Heart left ventricle (tissue), 16 donors: ENCODE results near the gene COX7A2L. TPM values are rescaled to one million over a fixed set of nuclear protein-coding genes. Genes with fewer than 3 reads are reported as not detected.
"Not testable (repeated sequence)": the region's sequence is repeated elsewhere in the genome, so short reads cannot be mapped to it uniquely, and the experiment has no call there.

Source experiments
- ATAC-seq, 4 donors: fragments of 200-7000 bp; cut with Tn5 transposase; one replicate each; pipeline ENCODE4 v1.9.1; 2020 to 2022; ENCODE audit warnings: moderate library complexity in 4 of 4, mild to moderate bottlenecking in 3 of 4, moderate number of reproducible peaks in 1 of 4
- DNase-seq, 5 donors: peaks; one replicate each; pipeline ENCODE4 v3.0.0-alpha.2; 2020
- H3K27ac ChIP-seq, 12 donors: fragments of 200-600 bp; sonication (generic) in 4 of 12; one replicate each; pipeline versions ENCODE4 v1.5.0 to v1.8.0; 2016 to 2022; ENCODE audit warnings: mild to moderate bottlenecking in 2 of 12
- H3K27me3 ChIP-seq, 9 donors: fragments of 200-600 bp; sonication (generic) in 2 of 9; one replicate each; pipeline versions ENCODE4 v1.5.1 to v1.8.0; 2016 to 2022; ENCODE audit warnings: mild to moderate bottlenecking in 3 of 9
- H3K36me3 ChIP-seq, 9 donors: fragments of 200-600 bp; sonication (generic) in 2 of 9; one replicate each; pipeline versions ENCODE4 v1.5.0 to v1.8.0; 2018 to 2022; ENCODE audit warnings: mild to moderate bottlenecking in 2 of 9
- H3K4me1 ChIP-seq, 12 donors: fragments of 200-600 bp; sonication (generic) in 4 of 12; one replicate each; pipeline versions ENCODE4 v1.5.0 to v1.8.0; 2016 to 2022; ENCODE audit warnings: mild to moderate bottlenecking in 3 of 12
- H3K4me3 ChIP-seq, 12 donors: fragments of 200-600 bp; sonication (generic) in 4 of 12; one replicate each; pipeline versions ENCODE4 v1.5.0 to v1.8.0; 2017 to 2022; ENCODE audit warnings: mild to moderate bottlenecking in 9 of 12, moderate library complexity in 4 of 12
- H3K9me3 ChIP-seq, 12 donors: fragments of 200-600 bp; sonication (generic) in 4 of 12; one replicate each; pipeline versions ENCODE4 v1.5.0 to v1.8.0; 2016 to 2022; ENCODE audit warnings: mild to moderate bottlenecking in 1 of 12
- POLR2A ChIP-seq, 2 donors: fragments of 450-650 bp; IDR thresholded peaks; one replicate each; pipeline ENCODE4 v1.6.1; 2017; ENCODE audit warnings: antibody characterized with exemption in 2 of 2, mild to moderate bottlenecking in 2 of 2, moderate library complexity in 2 of 2
- WGBS, 4 donors: extraction: QIAGEN DNeasy Blood & Tissue Kit in 2 of 4; methylation state at CpG; one replicate each; pipeline versions ENCODE4 v1.1.5 to v1.1.7; 2013 to 2018; 5-methylcytosine and 5-hydroxymethylcytosine counted together
- intact Hi-C, 10 donors: fragments of 100-400 bp; cut with DNase I; formaldehyde crosslinking; loops; one replicate each; pipeline versions ENCODE4 v1.11.1 to v1.14.2; 2022
- polyA plus RNA-seq, 2 donors: library from polyadenylated mRNA; stranded (reverse); fragments of 200-250 nt; gene quantifications; one replicate each; pipeline ENCODE4 v1.2.3, GENCODE V29; 2013
- total RNA-seq, 9 donors: library from RNA; depleted of rRNA in 2 of 9; stranded (reverse); fragments of >200 nt in 2 of 9; fragmentation: NEBNext Ultra II Directional in 3 of 9; extraction: Animal tissue kit (Norgen Biotek cat#: 25700) in 3 of 9; gene quantifications; one replicate each; pipeline versions ENCODE4 v1.1.0 to v1.2.4, GENCODE V29; 2016 to 2023
- TF ChIP-seq, protein P1 (sequence below), 12 donors: fragments of 200-600 bp; sonication (generic) in 4 of 12; IDR thresholded peaks; one replicate each; pipeline versions ENCODE4 v1.5.0 to v1.8.0; 2018 to 2022; ENCODE audit warnings: antibody characterized with exemption in 12 of 12, mild to moderate bottlenecking in 5 of 12
- donor health status: ischemic (EF 13 %, LVEDD 7.1; RV severe dilation, severe dysfunction).
- donor health status: healthy with polysubstance abuse.
- donor health status: DM: no; HTN: yes; CAD: no.
- donor health status: DM: no; HTN: no; CAD: no.
- donor health status: ischemic (EF 25% LVEDD 6.9; RV normal size, moderate dysfunction).
- donor health status: ischemic (EF 25% LVEDD 5.7; RV mildly dilated, moderate dysfunction).
- donor health status: healthy.
- donor health status: DM: yes; HTN: yes; CAD: no.
- donor health status: ischemic (EF 35%, LVEDD 5.7; RV mildly dilated, moderate dysfunction).
- donor health status: nonischemic (EF 11% LVEDD 7.7; RV severe dilation, severe dysfunction).
- donor health status: DM: yes; HTN: yes; CAD: no.
- donor health status: PGD.
- donor health status: ischemic (EF 29% LVEDD 5.4; RV normal size, mild dysfunction).
- donor health status: nonischemic (EF 23%, LVEDD 6.1; RV moderate dilation, normal function).

Gene COX7A2L
- total and polyA plus RNA-seq, 11 donors, result 57.2 to 138 (median 105) TPM

DNA sequence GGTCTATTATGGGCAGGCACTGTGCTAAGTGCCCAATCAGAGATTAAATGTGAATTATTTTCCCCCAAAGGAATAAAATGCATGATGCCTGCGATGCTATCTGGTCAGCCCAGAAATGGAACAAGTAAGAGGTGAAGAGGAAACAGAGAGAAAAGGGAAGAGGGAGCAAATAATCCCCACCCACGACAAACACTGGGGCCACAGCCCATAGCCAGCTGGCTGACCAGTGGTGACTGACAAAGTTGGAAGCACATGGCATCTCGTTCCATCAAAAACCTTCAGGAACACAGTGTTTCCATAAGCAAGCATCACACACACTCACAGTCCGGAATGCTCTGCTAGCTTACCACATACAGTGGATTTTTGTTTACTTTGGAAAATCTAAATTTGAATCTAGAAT is 21.1 kb upstream of the COX7A2L start:
- TF ChIP-seq, protein P1, sequence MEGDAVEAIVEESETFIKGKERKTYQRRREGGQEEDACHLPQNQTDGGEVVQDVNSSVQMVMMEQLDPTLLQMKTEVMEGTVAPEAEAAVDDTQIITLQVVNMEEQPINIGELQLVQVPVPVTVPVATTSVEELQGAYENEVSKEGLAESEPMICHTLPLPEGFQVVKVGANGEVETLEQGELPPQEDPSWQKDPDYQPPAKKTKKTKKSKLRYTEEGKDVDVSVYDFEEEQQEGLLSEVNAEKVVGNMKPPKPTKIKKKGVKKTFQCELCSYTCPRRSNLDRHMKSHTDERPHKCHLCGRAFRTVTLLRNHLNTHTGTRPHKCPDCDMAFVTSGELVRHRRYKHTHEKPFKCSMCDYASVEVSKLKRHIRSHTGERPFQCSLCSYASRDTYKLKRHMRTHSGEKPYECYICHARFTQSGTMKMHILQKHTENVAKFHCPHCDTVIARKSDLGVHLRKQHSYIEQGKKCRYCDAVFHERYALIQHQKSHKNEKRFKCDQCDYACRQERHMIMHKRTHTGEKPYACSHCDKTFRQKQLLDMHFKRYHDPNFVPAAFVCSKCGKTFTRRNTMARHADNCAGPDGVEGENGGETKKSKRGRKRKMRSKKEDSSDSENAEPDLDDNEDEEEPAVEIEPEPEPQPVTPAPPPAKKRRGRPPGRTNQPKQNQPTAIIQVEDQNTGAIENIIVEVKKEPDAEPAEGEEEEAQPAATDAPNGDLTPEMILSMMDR (IDR thresholded peaks at IDR 0.05), result no peak
- TF ChIP-seq POLR2A (IDR thresholded peaks at IDR 0.05), result no peak
- DNase-seq (no peak), ATAC-seq (no peak)
- H3K4me1 ChIP-seq, result no peaks in the 10 kb centered on the region
- H3K27ac ChIP-seq, result no peak overlapping the region
- no peaks in the 10 kb centered on the region for H3K9me3 ChIP-seq
- H3K36me3 ChIP-seq, result no peaks in the 10 kb centered on the region
- H3K4me3 ChIP-seq, result no peak overlapping the region
- intact Hi-C loops, result no loop called here
- whole genome bisulfite sequencing, 4 donors, result 81 to 89% (median 83%) methylated on average over 4 of the region's 4 CpGs
- no peaks in the 10 kb centered on the region for H3K27me3 ChIP-seq

DNA sequence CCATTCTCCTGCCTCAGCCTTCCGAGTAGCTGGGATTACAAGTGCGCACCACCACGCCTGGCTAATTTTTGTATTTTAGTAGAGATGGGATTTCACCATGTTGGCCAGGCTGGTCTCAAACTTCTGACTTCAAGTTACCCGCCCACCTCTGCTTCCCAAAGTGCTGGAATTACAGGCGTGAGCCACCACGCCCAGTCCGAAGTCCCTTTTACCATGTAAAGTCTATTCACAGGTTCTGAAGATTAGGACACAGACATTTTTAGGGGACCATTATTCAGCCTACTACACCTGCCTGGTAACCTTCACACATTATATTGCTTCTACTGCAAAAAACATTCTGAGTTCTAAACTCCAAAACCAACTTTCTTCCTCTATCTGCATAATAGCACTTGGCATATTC is 19.0 kb upstream of the COX7A2L start:
- ATAC-seq, H3K4me1 ChIP-seq, DNase-seq, intact Hi-C loops, H3K9me3 ChIP-seq, H3K27ac ChIP-seq, H3K36me3 ChIP-seq, H3K27me3 ChIP-seq, H3K4me3 ChIP-seq: not testable (repeated sequence)
- WGBS, 4 donors, result 93 to 96% (median 95%) methylated on average over 7 of the region's 7 CpGs

DNA sequence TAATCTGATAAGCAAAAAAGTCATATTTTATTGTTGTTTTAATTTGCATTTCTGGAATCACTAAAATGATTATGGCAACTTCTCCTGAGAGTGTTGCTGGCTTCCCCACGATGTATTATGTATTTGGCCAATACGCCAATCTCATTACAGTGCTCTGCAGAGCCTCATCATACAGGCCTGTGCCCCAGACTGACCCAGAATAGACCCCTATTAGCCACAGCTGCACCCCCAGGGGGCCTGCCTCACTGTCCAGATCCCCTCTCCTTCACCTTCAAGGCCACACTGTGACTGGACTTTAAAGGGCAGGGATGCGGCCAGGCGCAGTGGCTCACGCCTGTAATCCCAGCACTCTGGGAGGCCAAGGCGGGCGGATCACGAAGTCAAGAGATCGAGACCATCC is 17.4 kb upstream of the COX7A2L start:
- intact Hi-C loops, result no loop called here
- no peak overlapping the region for H3K27ac ChIP-seq
- H3K9me3 ChIP-seq, result no peaks in the 10 kb centered on the region
- no peak overlapping the region for H3K4me3 ChIP-seq
- H3K27me3 ChIP-seq, result no peaks in the 10 kb centered on the region
- no peak for ATAC-seq
- no peaks in the 10 kb centered on the region for H3K36me3 ChIP-seq
- no peaks in the 10 kb centered on the region for H3K4me1 ChIP-seq
- WGBS, 4 donors, result 96 to 97% (median 97%) methylated on average over 9 of the region's 9 CpGs
- no peak for DNase-seq
- TF ChIP-seq POLR2A (IDR thresholded peaks at IDR 0.05), result no peak
- TF ChIP-seq, protein P1 (IDR thresholded peaks at IDR 0.05), result no peak

DNA sequence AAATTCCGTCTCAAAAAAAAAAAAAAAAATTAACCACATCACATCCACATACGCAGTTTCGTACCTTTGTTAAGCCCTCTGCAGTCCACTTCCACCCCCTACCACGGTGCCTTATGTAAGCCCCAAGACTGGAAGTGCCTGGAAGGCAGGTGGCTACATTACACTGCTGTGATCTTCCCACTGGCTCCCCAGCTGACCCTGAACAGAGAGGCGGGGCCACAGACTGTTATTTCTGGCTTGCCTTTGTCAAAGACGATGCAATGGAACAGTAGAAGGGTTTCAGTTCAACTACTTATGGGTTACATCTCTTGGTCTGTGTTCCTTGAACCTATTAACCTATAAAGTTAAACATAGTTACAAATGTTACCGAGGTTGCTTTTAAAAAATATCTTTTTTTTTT is 15.7 kb upstream of the COX7A2L start:
- Histone ChIP-seq H3K36me3 (no peaks in the 10 kb centered on the region), H3K9me3 (no peaks in the 10 kb centered on the region), H3K4me1 (no peaks in the 10 kb centered on the region), H3K27ac (no peak overlapping the region), H3K4me3 (no peak overlapping the region), H3K27me3 (no peaks in the 10 kb centered on the region)
- WGBS, 4 donors, result 70 to 78% (median 74%) methylated on average over 7 of the region's 7 CpGs
- ATAC-seq (no peak), DNase-seq (no peak)
- TF ChIP-seq, protein P1 (IDR thresholded peaks at IDR 0.05), result no peak
- TF ChIP-seq POLR2A (IDR thresholded peaks at IDR 0.05), result no peak
- intact Hi-C loops, result no loop called here

DNA sequence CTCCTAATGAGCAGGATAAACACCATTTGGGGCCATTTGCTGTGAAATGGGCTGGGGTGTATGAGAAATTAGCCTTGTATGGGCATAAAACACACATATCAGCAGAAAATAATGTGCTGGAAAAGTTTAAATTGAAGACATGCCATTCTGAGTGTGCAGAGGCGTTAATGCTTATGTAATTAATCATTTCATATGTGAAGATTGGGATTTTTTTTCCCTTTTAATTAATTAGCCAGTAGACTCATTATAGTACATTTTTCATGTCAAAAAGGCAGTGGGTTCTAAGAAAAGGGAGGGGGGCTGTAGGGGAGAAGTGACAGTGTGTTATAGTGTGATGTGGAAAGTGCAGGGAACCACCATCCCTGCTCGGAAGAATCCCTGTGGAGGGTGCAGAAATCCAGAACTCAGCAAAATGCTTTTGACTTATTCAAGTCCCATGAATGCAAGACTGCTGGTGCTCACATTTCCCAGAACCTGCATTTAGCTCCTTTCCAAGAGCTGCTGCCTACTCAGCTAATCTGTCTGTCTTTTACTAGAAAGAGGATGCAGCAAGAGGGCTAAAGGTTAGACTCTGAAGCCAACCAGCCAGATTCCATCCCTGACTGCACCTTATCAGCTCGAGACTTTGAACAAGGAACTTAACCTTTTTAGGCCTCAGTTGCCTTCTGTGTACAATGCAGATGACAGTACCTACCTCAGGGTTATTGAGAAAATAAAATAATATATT is 11.6 kb upstream of the COX7A2L start:
- DNase-seq, result no peak
- H3K27me3 ChIP-seq, result no peaks in the 10 kb centered on the region
- 57 to 85% (median 76%) methylated on average over 3 of the region's 3 CpGs for WGBS, 4 donors
- TF ChIP-seq POLR2A (IDR thresholded peaks at IDR 0.05), result no peak
- TF ChIP-seq, protein P1 (IDR thresholded peaks at IDR 0.05), result no peak
- H3K9me3 ChIP-seq, result no peaks in the 10 kb centered on the region
- H3K36me3 ChIP-seq, result no peaks in the 10 kb centered on the region
- no peak for ATAC-seq
- no peak overlapping the region for H3K27ac ChIP-seq
- H3K4me1 ChIP-seq, result peaks cover 0 to 18% (median 4%) of the 10 kb centered on the region in 12 donors
- intact Hi-C loops, result no loop called here
- H3K4me3 ChIP-seq, result no peak overlapping the region
